ENCODE measurements around the gene ROBO2. TPM values are rescaled to one million over a fixed set of nuclear protein-coding genes. Genes with fewer than 3 reads are reported as not detected.

Gene ROBO2
- total RNA-seq, 2 experiments from 2014 or later = not detected

GRCh38 chr3:77259694-77260093 is 219.8 kb downstream of the ROBO2 start:
- Mint-ChIP-seq H3K27me3 (no peaks in the 10 kb centered on the region), H3K4me1 (ENCODE audit: low read depth) (no peaks in the 10 kb centered on the region), H3K4me3 (no peak overlapping the region), H3K36me3 (no peaks in the 10 kb centered on the region), H3K9me3 (peaks cover 8% of the 10 kb centered on the region), H3K27ac (no peak overlapping the region)
- intact Hi-C loops (cut with micrococcal nuclease) = no loop called here
- POLR2A ChIA-PET = no interaction called here
- no peak for DNase-seq
- CTCF ChIA-PET = no interaction called here

GRCh38 chr3:77262361-77262760 is 222.5 kb downstream of the ROBO2 start:
- Mint-ChIP-seq H3K4me3 (no peak overlapping the region), H3K4me1 (ENCODE audit: low read depth) (no peaks in the 10 kb centered on the region), H3K27me3 (no peaks in the 10 kb centered on the region), H3K9me3 (peaks cover 8% of the 10 kb centered on the region), H3K36me3 (no peaks in the 10 kb centered on the region), H3K27ac (no peak overlapping the region)
- DNase-seq = no peak
- CTCF ChIA-PET = no interaction called here
- intact Hi-C loops (cut with micrococcal nuclease) = no loop called here
- POLR2A ChIA-PET = no interaction called here

DNA sequence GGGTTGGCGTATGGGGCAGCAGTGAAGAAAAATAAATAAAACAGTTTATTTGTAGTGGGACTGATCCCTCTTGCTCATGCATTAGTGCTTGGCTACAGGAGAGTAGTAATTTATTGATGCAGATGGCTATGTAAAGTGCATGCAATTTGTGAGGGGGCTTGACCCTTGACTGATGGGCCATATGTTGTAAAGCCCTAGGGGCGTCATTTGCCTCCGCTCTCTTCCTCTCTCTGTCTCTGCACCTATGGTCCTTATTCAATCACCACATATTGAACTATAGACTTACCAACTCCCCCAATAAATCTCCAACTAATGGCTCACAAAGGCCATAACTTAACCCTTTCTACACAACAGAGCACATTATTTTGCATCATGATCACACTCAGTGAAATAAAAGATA is 227.7 kb downstream of the ROBO2 start:
- ChIA-PET CTCF (no interaction called here), POLR2A (no interaction called here)
- H3K27ac Mint-ChIP-seq = no peak overlapping the region
- H3K4me3 Mint-ChIP-seq = no peak overlapping the region
- no peak for DNase-seq
- no peaks in the 10 kb centered on the region for H3K27me3 Mint-ChIP-seq
- intact Hi-C loops (cut with micrococcal nuclease) = no loop called here
- no peaks in the 10 kb centered on the region for H3K4me1 Mint-ChIP-seq (ENCODE audit: low read depth)
- H3K36me3 Mint-ChIP-seq = no peaks in the 10 kb centered on the region
- H3K9me3 Mint-ChIP-seq = peaks cover 10% of the 10 kb centered on the region

GRCh38 chr3:77271306-77271705 is 231.4 kb downstream of the ROBO2 start:
- ChIA-PET CTCF (no interaction called here), POLR2A (no interaction called here)
- no peaks in the 10 kb centered on the region for H3K4me1 Mint-ChIP-seq (ENCODE audit: low read depth)
- H3K36me3 Mint-ChIP-seq = no peaks in the 10 kb centered on the region
- H3K4me3 Mint-ChIP-seq = no peak overlapping the region
- DNase-seq = no peak
- H3K9me3 Mint-ChIP-seq = peaks cover 9% of the 10 kb centered on the region
- intact Hi-C loops (cut with micrococcal nuclease) = no loop called here
- no peak overlapping the region for H3K27ac Mint-ChIP-seq
- no peaks in the 10 kb centered on the region for H3K27me3 Mint-ChIP-seq

DNA sequence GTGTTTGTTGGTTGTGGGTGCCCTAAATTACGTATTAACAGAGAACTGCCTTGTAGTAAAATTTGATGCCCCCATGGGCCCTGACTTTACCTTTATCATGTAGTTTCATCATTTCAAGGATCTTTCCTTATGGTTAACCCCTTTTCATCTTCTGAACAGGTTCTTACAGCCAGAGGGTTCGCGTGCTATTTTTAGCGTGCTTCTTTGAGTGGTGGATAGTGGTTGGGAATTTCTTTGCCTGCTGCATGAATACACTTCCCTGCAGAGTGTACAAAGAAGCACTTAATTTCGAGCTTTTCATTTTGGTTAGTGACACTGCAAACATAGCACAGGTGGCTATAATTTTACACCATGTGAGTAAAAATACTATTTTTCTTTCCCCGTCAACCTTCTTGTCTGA is 231.8 kb downstream of the ROBO2 start:
- POLR2A ChIA-PET = no interaction called here
- H3K27ac Mint-ChIP-seq = no peak overlapping the region
- H3K36me3 Mint-ChIP-seq = no peaks in the 10 kb centered on the region
- H3K4me1 Mint-ChIP-seq (ENCODE audit: low read depth) = no peaks in the 10 kb centered on the region
- no peak for DNase-seq
- CTCF ChIA-PET = no interaction called here
- H3K4me3 Mint-ChIP-seq = no peak overlapping the region
- no peaks in the 10 kb centered on the region for H3K27me3 Mint-ChIP-seq
- intact Hi-C loops (cut with micrococcal nuclease) = no loop called here
- peaks cover 9% of the 10 kb centered on the region for H3K9me3 Mint-ChIP-seq

DNA sequence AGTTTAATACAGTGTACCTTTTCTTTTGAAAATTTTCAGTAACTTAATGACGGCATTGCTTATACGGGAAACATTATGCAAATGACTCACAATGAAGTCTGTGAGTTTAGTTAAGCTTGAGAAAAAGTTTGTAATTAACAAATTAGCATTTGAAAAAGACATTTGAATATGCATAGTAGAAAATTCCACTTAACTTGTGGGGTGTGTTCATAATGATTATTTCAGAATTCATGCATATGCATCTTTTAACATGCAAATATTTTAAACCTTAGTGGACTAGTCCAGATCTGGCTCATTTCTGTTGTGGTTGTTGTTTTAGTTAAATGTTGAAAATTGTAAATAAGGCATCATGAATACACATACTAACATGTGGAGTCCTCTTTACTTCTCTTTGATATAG is 239.4 kb downstream of the ROBO2 start:
- no peak for DNase-seq
- CTCF ChIA-PET = no interaction called here
- Mint-ChIP-seq H3K4me3 (no peak overlapping the region), H3K27me3 (no peaks in the 10 kb centered on the region), H3K27ac (no peak overlapping the region), H3K36me3 (no peaks in the 10 kb centered on the region), H3K9me3 (peaks cover 18% of the 10 kb centered on the region), H3K4me1 (ENCODE audit: low read depth) (no peaks in the 10 kb centered on the region)
- intact Hi-C loops (cut with micrococcal nuclease) = no loop called here
- POLR2A ChIA-PET = no interaction called here

- no peak overlapping the region for H3K27ac Mint-ChIP-seq
- peaks cover 28% of the 10 kb centered on the region for H3K9me3 Mint-ChIP-seq
- ChIA-PET POLR2A (no interaction called here), CTCF (no interaction called here)
- H3K27me3 Mint-ChIP-seq = no peaks in the 10 kb centered on the region
- no peaks in the 10 kb centered on the region for H3K4me1 Mint-ChIP-seq (ENCODE audit: low read depth)
- intact Hi-C loops (cut with micrococcal nuclease) = no loop called here
- no peak for DNase-seq
- H3K4me3 Mint-ChIP-seq = no peak overlapping the region
- H3K36me3 Mint-ChIP-seq = no peaks in the 10 kb centered on the region
Observed at GRCh38 chr3:77281721-77282120, 241.8 kb downstream of the ROBO2 start.

DNA sequence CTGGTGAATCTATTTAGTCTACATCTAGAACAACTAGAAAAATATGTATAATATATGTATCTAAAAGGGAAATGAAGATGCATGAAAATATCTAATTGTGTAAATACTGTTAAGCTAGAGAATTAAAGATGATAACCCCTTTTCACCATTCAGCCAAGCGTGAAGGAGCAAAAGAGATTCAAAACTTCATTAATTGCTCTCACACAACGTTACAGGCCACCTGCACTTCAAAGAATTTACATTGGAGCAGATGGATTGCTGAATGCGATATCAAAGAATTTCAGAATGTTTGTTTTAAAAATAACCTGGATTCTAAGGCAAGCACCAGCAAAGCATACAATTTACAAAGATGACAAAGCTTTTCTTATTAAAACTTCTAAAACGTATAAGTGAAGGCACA is 243.2 kb downstream of the ROBO2 start:
- POLR2A ChIA-PET = no interaction called here
- Mint-ChIP-seq H3K36me3 (no peaks in the 10 kb centered on the region), H3K4me1 (ENCODE audit: low read depth) (no peaks in the 10 kb centered on the region), H3K27me3 (no peaks in the 10 kb centered on the region), H3K27ac (no peak overlapping the region), H3K4me3 (no peak overlapping the region), H3K9me3 (peaks cover 19% of the 10 kb centered on the region)
- no peak for DNase-seq
- CTCF ChIA-PET = no interaction called here
- intact Hi-C loops (cut with micrococcal nuclease) = no loop called here

DNA sequence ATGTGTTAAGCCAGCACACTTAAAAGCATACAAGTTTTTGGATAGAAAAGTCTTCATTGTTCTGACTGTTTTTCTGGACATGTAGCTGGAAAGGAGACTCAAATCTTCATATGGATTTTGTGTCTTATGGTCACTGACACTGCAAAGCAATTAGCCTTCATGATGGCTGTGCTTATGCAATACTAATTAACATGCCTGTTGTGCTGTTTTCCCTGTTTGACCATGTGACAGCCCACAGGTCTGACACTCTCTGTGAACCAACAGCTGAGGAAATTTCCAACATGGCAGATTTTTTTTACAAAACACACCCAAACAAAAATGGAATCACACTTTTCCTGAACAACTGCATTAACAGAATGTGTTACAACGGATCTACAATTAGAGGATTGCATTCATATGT is 248.4 kb downstream of the ROBO2 start:
- H3K4me3 Mint-ChIP-seq = no peak overlapping the region
- no peaks in the 10 kb centered on the region for H3K27me3 Mint-ChIP-seq
- POLR2A ChIA-PET = no interaction called here
- intact Hi-C loops (cut with micrococcal nuclease) = no loop called here
- H3K9me3 Mint-ChIP-seq = peaks cover 36% of the 10 kb centered on the region
- H3K27ac Mint-ChIP-seq = no peak overlapping the region
- H3K4me1 Mint-ChIP-seq (ENCODE audit: low read depth) = no peaks in the 10 kb centered on the region
- CTCF ChIA-PET = no interaction called here
- H3K36me3 Mint-ChIP-seq = no peaks in the 10 kb centered on the region
- DNase-seq = no peak

GRCh38 chr3:77296527-77296926 is 256.6 kb downstream of the ROBO2 start:
- H3K9me3 Mint-ChIP-seq = peaks cover 59% of the 10 kb centered on the region
- DNase-seq = no peak
- no peaks in the 10 kb centered on the region for H3K4me1 Mint-ChIP-seq (ENCODE audit: low read depth)
- H3K27me3 Mint-ChIP-seq = no peaks in the 10 kb centered on the region
- no peaks in the 10 kb centered on the region for H3K36me3 Mint-ChIP-seq
- intact Hi-C loops (cut with micrococcal nuclease) = no loop called here
- ChIA-PET POLR2A (no interaction called here), CTCF (no interaction called here)
- no peak overlapping the region for H3K27ac Mint-ChIP-seq
- H3K4me3 Mint-ChIP-seq = no peak overlapping the region

DNA sequence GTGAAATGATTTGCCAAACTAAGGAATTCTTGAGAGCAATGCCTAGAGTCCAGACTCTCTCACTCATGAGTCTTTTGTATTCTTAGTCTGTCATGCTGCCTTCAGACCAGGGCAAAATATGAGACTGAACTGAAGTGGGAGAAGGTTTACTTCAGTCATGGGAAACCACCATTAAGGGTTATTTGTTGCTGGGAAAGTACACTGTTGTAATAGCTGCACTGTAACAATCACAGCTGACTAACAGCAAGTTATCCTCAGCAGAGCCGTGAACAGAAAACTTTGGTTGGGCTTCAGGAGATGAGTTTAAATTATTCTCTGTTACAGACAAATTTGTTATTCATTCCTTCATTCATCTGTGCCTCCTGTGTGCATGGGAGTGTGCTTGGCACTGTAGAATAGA is 258.5 kb downstream of the ROBO2 start:
- Mint-ChIP-seq H3K27ac (no peak overlapping the region), H3K27me3 (no peaks in the 10 kb centered on the region), H3K9me3 (peaks cover 41% of the 10 kb centered on the region), H3K4me1 (ENCODE audit: low read depth) (no peaks in the 10 kb centered on the region), H3K36me3 (no peaks in the 10 kb centered on the region), H3K4me3 (no peak overlapping the region)
- no peak for DNase-seq
- ChIA-PET CTCF (no interaction called here), POLR2A (no interaction called here)
- intact Hi-C loops (cut with micrococcal nuclease) = no loop called here

DNA sequence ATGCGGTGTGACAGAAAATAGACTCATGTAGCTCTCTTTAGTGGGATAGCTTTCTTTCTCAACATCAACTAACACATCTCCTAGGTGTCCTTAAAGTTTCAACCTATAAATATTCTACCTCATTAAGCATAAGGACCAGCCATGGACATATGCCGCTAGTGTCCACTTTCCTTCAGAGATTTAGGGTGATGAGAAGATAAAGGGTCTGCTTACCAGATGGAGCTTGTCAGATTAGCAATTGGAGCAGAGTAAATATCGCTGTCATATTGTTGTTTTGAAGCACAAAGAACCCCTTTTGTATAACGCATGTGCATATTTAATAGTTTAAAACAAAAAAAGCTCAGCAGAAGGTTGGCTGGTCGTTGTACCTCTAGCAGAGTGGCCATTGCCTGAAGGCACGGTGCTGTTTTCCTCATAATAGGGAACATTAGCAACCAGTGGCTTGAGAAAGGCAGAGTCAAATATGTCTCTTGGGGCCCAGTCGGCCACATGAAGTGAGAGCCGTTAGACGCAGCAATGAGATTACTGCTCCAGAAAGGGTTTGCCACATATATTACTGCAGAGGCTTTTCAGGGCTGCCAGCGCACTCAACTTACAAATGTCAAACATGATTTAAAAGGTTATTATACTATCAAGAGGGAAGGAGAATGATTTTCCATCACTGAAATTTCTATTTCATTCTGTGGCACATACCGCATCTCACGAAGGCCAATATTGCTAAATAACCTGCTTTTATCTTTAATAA is 264.2 kb downstream of the ROBO2 start:
- POLR2A ChIA-PET = no interaction called here

DNA sequence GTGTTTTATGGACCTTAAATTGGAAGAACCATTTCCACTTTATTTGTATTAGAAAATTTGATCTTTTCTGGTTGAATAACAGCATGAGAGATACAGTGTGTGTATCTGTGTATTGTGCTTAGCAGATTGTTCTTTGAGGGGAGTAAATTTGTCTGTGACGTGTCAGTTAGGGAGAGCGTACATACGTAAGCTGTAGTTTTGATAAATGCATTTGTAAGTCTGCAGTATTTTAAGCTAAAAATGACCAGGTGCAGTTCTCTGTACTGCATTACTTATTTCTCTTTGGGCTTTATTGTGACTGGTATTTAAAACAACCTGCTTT is 264.8 kb downstream of the ROBO2 start:
- Mint-ChIP-seq H3K36me3 (no peaks in the 10 kb centered on the region), H3K27ac (no peak overlapping the region), H3K4me1 (ENCODE audit: low read depth) (no peaks in the 10 kb centered on the region), H3K4me3 (no peak overlapping the region), H3K9me3 (peaks cover 2% of the 10 kb centered on the region), H3K27me3 (no peaks in the 10 kb centered on the region)
- ChIA-PET CTCF (no interaction called here), POLR2A (no interaction called here)
- no peak for DNase-seq
- intact Hi-C loops (cut with micrococcal nuclease) = no loop called here

More for the DNA sequence above, 264.2 kb downstream of the ROBO2 start:
- Mint-ChIP-seq H3K27me3 (no peaks in the 10 kb centered on the region), H3K4me1 (ENCODE audit: low read depth) (no peaks in the 10 kb centered on the region), H3K4me3 (no peak overlapping the region), H3K9me3 (peaks cover 6% of the 10 kb centered on the region), H3K36me3 (no peaks in the 10 kb centered on the region), H3K27ac (no peak overlapping the region)
- no peak for DNase-seq
- intact Hi-C loops (cut with micrococcal nuclease) = no loop called here
- CTCF ChIA-PET = no interaction called here

DNA sequence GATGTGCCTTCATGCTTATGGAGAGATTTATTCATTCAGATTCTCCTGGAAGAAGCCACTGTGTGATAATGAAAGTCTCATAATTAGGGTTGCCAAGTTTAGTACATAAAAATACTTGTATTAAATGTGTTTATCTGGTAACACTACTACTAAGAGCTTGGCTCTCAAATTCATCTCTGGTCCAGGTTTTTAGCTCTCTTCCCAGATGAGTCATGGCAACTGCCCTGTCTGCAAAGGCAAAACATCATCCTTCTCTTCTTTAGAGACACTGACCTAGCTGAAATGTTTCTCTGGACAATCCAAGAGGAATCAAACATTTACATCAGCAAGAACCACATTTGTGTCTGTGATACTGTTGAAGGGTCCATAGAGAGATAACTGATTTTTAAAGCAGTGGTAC is 269.6 kb downstream of the ROBO2 start:
- Mint-ChIP-seq H3K9me3 (peaks cover 10% of the 10 kb centered on the region), H3K27me3 (no peaks in the 10 kb centered on the region)

More for the DNA sequence above, 269.6 kb downstream of the ROBO2 start:
- ChIA-PET CTCF (no interaction called here), POLR2A (no interaction called here)
- no peaks in the 10 kb centered on the region for H3K36me3 Mint-ChIP-seq
- intact Hi-C loops (cut with micrococcal nuclease) = no loop called here
- H3K4me1 Mint-ChIP-seq (ENCODE audit: low read depth) = no peaks in the 10 kb centered on the region
- no peak for DNase-seq
- H3K4me3 Mint-ChIP-seq = no peak overlapping the region
- no peak overlapping the region for H3K27ac Mint-ChIP-seq

All from activated CD4-positive, alpha-beta memory T cell treated with anti-CD3 and anti-CD28 coated beads for 36 hours (primary cell).